GM12878 (cell line): ENCODE measurements around the gene TRPM8. TPM values are rescaled to one million over a fixed set of nuclear protein-coding genes. Genes with fewer than 3 reads are reported as not detected.

Source experiments
- ATAC-seq: fragments of 200-7000 bp; cut with Tn5 transposase; 3 replicates; pipeline ENCODE4 v1.9.1; 2020; ENCODE audit warnings: mild to moderate bottlenecking, moderate library complexity
- BruUV-seq: library from RNA; stranded (reverse); fragments of 400-500 nt; replicated peaks from 2 replicates; lab custom pipeline; 2021; lab: Mats Ljungman, UMichigan
- CTCF ChIA-PET: fragments of 300-600 bp; sonication (Branson Sonifier 250); formaldehyde crosslinking; extraction: SDS; loops from one replicate; lab custom pipeline; 2021; ENCODE audit warnings: inconsistent platforms; lab: Yijun Ruan, JAX
- POLR2A ChIA-PET: fragments of 350-600 bp; formaldehyde crosslinking; extraction: SDS; loops from one replicate; lab custom pipeline; 2021; ENCODE audit warnings: inconsistent platforms; lab: Charles Lee
- RAD21 ChIA-PET: fragments of 300-600 bp; sonication (Branson Sonifier 250); formaldehyde crosslinking; loops from one replicate; lab custom pipeline; 2023; ENCODE audit warnings: antibody characterized with exemption; ENCODE audit not compliant: unreplicated experiment; lab: Charles Lee
- SMC1A ChIA-PET: fragments of 300-600 bp; sonication (Branson Sonifier 250); formaldehyde crosslinking; loops from one replicate; lab custom pipeline; 2023; ENCODE audit not compliant: unreplicated experiment, uncharacterized antibody; lab: Charles Lee
- DNase-seq: peaks from one replicate; pipeline ENCODE4 v3.0.0-alpha.2; 2011; ENCODE audit warnings: low read depth, low spot score
- FAIRE-seq: peaks from 3 replicates; lab custom pipeline; 2011; peaks lifted over from hg19 to GRCh38; lab: Jason Lieb, UNC
- H2AFZ ChIP-seq: 2 replicates; pipeline ENCODE4 v1.6.0; 2011; ENCODE audit warnings: low read depth, low read length, control low read depth; ENCODE audit not compliant: control insufficient read depth
- H3K27ac ChIP-seq: 2 replicates; pipeline ENCODE4 v1.5.1; 2011; ENCODE audit warnings: control low read depth; ENCODE audit not compliant: control insufficient read depth, insufficient read depth
- H3K27me3 ChIP-seq, 2 experiments: replicated peaks in 1 of 2; 2 replicates each; pipeline versions ENCODE4 v1.6.0 to v1.6.1; 2011; ENCODE audit warnings: low read length in 1 of 2; ENCODE audit not compliant: control insufficient read depth in 2 of 2, insufficient read depth in 2 of 2
- H3K36me3 ChIP-seq, 2 experiments: 2 replicates each; pipeline ENCODE4 v1.5.1; 2011; ENCODE audit warnings: low read length in 1 of 2; ENCODE audit not compliant: control insufficient read depth in 2 of 2, insufficient read depth in 2 of 2
- H3K4me1 ChIP-seq: 2 replicates; pipeline ENCODE4 v1.6.1; 2011; ENCODE audit warnings: mild to moderate bottlenecking, low read length, moderate library complexity, mixed read lengths; ENCODE audit not compliant: control insufficient read depth, insufficient read depth
- H3K4me2 ChIP-seq: 2 replicates; pipeline ENCODE4 v1.6.0; 2011; ENCODE audit warnings: control low read depth; ENCODE audit not compliant: control insufficient read depth, insufficient read depth
- H3K4me3 ChIP-seq: fragments of 200-600 bp; sonication (generic); 2 replicates; pipeline ENCODE4 v1.5.1; 2016
- H3K79me2 ChIP-seq: 2 replicates; pipeline ENCODE4 v1.6.0; 2011; ENCODE audit warnings: low read length; ENCODE audit not compliant: control insufficient read depth, insufficient read depth
- H3K9ac ChIP-seq: 2 replicates; pipeline ENCODE4 v1.8.0; 2011; ENCODE audit warnings: low read length, control low read depth, mixed read lengths; ENCODE audit not compliant: control insufficient read depth, insufficient read depth
- H3K9me3 ChIP-seq: replicated peaks from 3 replicates; pipeline ENCODE4 v1.5.1; 2011; ENCODE audit warnings: mild to moderate bottlenecking, low read length; ENCODE audit not compliant: control insufficient read depth, insufficient read depth
- H4K20me1 ChIP-seq: 2 replicates; pipeline ENCODE4 v1.6.0; 2011; ENCODE audit not compliant: control insufficient read depth, insufficient read depth
- ATF7 ChIP-seq: fragments of 450-650 bp; IDR thresholded peaks from 2 replicates; pipeline ENCODE4 v1.6.1; 2016; ENCODE audit warnings: low read depth, mild to moderate bottlenecking
- CBX5 ChIP-seq: sonication (generic); IDR thresholded peaks from 2 replicates; pipeline ENCODE4 v1.6.1; 2016; ENCODE audit warnings: low read depth, moderate library complexity, mild to moderate bottlenecking, inconsistent platforms
- CREB1 ChIP-seq: IDR thresholded peaks from 2 replicates; pipeline ENCODE4 v1.6.1; 2012; ENCODE audit warnings: low read depth, mild to moderate bottlenecking, inconsistent platforms
- ELK1 ChIP-seq: IDR thresholded peaks from 2 replicates; pipeline ENCODE4 v1.6.1; 2012; ENCODE audit warnings: low read depth, low read length, improper control_type of control experiment
- ETV6 ChIP-seq, 2 experiments: fragments of 450-650 bp in 1 of 2; IDR thresholded peaks in 1 of 2; conservative IDR thresholded peaks in 1 of 2; 2 replicates each; pipeline ENCODE4 v1.6.1; 2014; ENCODE audit warnings: antibody characterized with exemption in 1 of 2, borderline replicate concordance in 1 of 2, low read depth in 1 of 2, mild to moderate bottlenecking in 1 of 2, moderate library complexity in 1 of 2
- NBN ChIP-seq: fragments of 450-650 bp; IDR thresholded peaks from 2 replicates; pipeline ENCODE4 v1.6.1; 2016
- SIN3A ChIP-seq: IDR thresholded peaks from 2 replicates; pipeline ENCODE4 v1.6.1; 2012; ENCODE audit warnings: low read depth, low read length, improper control_type of control experiment
- USF2 ChIP-seq: IDR thresholded peaks from 2 replicates; pipeline ENCODE4 v1.6.1; 2011; ENCODE audit warnings: low read depth, low read length, improper control_type of control experiment, borderline replicate concordance
- WGBS: methylation state at CpG from one replicate; pipeline ENCODE4 v1.1.6; 2016; ENCODE audit warnings: low lambda C conversion rate; ENCODE audit not compliant: insufficient replicate concordance, insufficient coverage; ENCODE audit errors: missing lambda C conversion rate; 5-methylcytosine and 5-hydroxymethylcytosine counted together
- in situ Hi-C: fragments of 300-500 bp; cut with MboI; formaldehyde crosslinking; loops from 9 replicates; pipeline ENCODE4 v1.14.3; 2018; ENCODE audit warnings: mixed read lengths
- intact Hi-C: fragments of 100-400 bp; cut with micrococcal nuclease; formaldehyde crosslinking; loops from one replicate; pipeline ENCODE4 v1.14.2; 2022; ENCODE audit not compliant: unreplicated experiment
- polyA plus RNA-seq, 11 experiments: library from polyadenylated mRNA; depleted of rRNA in 4 of 11; unstranded in 6 of 11; stranded (reverse) in 5 of 11; fragments of >200 nt; fragmentation: Nextera tagmentation in 4 of 11; fragmentation: Illumina TruSeq in 1 of 11; extraction: Ambion mirVana in 4 of 11; extraction: Trizol in 1 of 11; gene quantifications; 1 replicate in 1 of 11; 2 replicates in 10 of 11; pipeline versions ENCODE4 v1.2.1 to v1.2.3, GENCODE V29; 2011 to 2016; ENCODE audit warnings: inconsistent platforms in 2 of 11, missing spikeins in 2 of 11, low read depth in 1 of 11
- total RNA-seq, 4 experiments: library from RNA; depleted of rRNA in 3 of 4; stranded (reverse); fragments of >200 nt in 3 of 4; fragmentation: Illumina TruSeq in 1 of 4; extraction: Trizol in 1 of 4; gene quantifications; 2 replicates each; pipeline versions ENCODE4 v1.2.1 to v1.2.3, GENCODE V29; 2013 to 2021
- TF ChIP-seq, protein P1 (sequence below): IDR thresholded peaks from 2 replicates; pipeline ENCODE4 v1.6.1; 2012; ENCODE audit warnings: improper control_type of control experiment, low read depth, low read length; ENCODE audit not compliant: insufficient replicate concordance

Gene TRPM8
- total and polyA plus RNA-seq, 10 of the 15 experiments (the other 5 are each of a cell fraction or from before 2014, with no cell fraction given): 3.9 TPM; not detected in 9

DNA sequence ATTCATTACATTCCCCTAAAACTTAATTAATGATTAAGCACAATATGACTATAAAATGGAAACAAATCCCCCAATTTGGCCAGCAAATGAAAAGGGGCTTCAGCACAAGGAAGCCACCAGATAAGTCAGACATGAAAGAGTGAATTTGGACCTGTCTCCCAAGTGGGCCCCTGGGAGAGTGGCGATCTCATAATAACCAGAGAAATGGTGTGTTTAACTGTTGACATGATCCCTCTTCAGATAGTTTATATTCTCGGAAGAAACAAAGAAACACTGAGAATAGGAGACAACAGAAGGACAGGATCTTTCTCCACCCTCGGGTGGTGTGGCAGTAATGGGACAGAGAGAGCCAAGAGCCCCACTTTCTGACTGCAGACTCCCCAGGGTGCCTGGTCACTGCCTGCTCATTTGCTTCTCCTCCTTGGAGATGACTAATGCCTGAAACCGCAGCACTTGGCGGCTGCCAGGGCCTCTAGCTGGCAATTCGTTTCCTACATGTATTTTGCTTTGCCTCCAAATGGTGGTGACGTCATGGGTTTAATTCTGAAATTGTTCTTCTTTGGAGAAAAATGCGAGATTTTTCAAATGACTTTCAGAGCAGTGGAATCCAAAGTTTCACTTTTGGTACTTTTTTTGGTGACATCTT is 86.9 kb downstream of the TRPM8 start:
- intact Hi-C loops: no loop called here
- no peaks in the 10 kb centered on the region for H3K36me3 ChIP-seq
- H3K9me3 ChIP-seq: no peaks in the 10 kb centered on the region
- no peak overlapping the region for H3K4me2 ChIP-seq
- H3K79me2 ChIP-seq: no peaks in the 10 kb centered on the region
- 15% methylated on average over 8 of the region's 8 CpGs for WGBS
- H2AFZ ChIP-seq: no peak overlapping the region
- in situ Hi-C loops: no loop called here
- no peak for DNase-seq
- H3K9ac ChIP-seq: no peak overlapping the region
- RAD21 ChIA-PET: no interaction called here
- no peaks in the 10 kb centered on the region for H3K4me1 ChIP-seq
- no peak overlapping the region for H3K4me3 ChIP-seq
- no peak for TF ChIP-seq ELK1
- no peak for TF ChIP-seq ETV6 (conservative IDR thresholded peaks at IDR 0.05 in 1 of 2, IDR thresholded peaks at IDR 0.05 in 1 of 2; ENCODE audit: borderline replicate concordance in 1 of 2, low read depth in 1 of 2)
- no peak for TF ChIP-seq CBX5
- peak; percentile 69 for TF ChIP-seq ATF7
- TF ChIP-seq, all 136 proteins: peak for 1
- no peak for ATAC-seq
- ChIA-PET SMC1A (no interaction called here), POLR2A (no interaction called here), CTCF (no interaction called here)
- no peaks in the 10 kb centered on the region for H4K20me1 ChIP-seq
- no TSS peak for BruUV-seq
- peaks cover 0 to 5% of the 10 kb centered on the region in 2 experiments; a peak in 3 of 4 replicates for H3K27me3 ChIP-seq
- H3K27ac ChIP-seq: no peak overlapping the region
- FAIRE-seq: no peak

DNA sequence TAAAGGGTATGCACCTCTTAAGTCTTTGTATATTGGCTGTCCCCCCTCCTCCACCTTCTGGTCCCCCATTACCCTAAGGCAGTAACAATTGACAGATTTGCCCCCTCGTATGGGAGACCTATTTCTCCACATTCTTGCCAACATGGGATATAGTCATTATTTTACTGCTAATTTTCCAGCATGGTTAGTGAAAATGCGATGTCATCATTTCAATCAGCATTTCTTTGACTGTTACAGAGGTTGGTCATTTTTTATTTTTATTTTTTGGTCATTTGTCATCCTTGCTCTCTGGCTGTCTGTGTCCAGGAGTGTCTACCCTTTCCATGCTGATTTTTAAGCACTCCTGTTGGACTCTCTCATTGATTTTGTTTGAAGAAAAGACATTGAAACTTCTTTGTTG is 88.0 kb downstream of the TRPM8 start:
- Histone ChIP-seq H3K4me3 (no peak overlapping the region), H3K27ac (no peak overlapping the region), H3K9ac (no peak overlapping the region), H2AFZ (no peak overlapping the region), H3K27me3 (peaks cover 0 to 5% of the 10 kb centered on the region in 2 experiments; a peak in 3 of 4 replicates), H3K4me1 (no peaks in the 10 kb centered on the region), H3K79me2 (no peaks in the 10 kb centered on the region), H3K4me2 (no peak overlapping the region), H3K9me3 (no peaks in the 10 kb centered on the region), H3K36me3 (no peaks in the 10 kb centered on the region), H4K20me1 (no peaks in the 10 kb centered on the region)
- in situ Hi-C loops (no loop called here), intact Hi-C loops (no loop called here)
- DNase-seq: no peak
- 23% methylated on average over 2 of the region's 2 CpGs for WGBS
- RAD21 ChIA-PET: no interaction called here
- BruUV-seq: no TSS peak
- POLR2A ChIA-PET: no interaction called here
- no peak for ATAC-seq
- CTCF ChIA-PET: no interaction called here
- FAIRE-seq: no peak
- SMC1A ChIA-PET: no interaction called here
- no peak for TF ChIP-seq USF2
- TF ChIP-seq CREB1: no peak
- no peak for TF ChIP-seq SIN3A
- TF ChIP-seq, protein P1, sequence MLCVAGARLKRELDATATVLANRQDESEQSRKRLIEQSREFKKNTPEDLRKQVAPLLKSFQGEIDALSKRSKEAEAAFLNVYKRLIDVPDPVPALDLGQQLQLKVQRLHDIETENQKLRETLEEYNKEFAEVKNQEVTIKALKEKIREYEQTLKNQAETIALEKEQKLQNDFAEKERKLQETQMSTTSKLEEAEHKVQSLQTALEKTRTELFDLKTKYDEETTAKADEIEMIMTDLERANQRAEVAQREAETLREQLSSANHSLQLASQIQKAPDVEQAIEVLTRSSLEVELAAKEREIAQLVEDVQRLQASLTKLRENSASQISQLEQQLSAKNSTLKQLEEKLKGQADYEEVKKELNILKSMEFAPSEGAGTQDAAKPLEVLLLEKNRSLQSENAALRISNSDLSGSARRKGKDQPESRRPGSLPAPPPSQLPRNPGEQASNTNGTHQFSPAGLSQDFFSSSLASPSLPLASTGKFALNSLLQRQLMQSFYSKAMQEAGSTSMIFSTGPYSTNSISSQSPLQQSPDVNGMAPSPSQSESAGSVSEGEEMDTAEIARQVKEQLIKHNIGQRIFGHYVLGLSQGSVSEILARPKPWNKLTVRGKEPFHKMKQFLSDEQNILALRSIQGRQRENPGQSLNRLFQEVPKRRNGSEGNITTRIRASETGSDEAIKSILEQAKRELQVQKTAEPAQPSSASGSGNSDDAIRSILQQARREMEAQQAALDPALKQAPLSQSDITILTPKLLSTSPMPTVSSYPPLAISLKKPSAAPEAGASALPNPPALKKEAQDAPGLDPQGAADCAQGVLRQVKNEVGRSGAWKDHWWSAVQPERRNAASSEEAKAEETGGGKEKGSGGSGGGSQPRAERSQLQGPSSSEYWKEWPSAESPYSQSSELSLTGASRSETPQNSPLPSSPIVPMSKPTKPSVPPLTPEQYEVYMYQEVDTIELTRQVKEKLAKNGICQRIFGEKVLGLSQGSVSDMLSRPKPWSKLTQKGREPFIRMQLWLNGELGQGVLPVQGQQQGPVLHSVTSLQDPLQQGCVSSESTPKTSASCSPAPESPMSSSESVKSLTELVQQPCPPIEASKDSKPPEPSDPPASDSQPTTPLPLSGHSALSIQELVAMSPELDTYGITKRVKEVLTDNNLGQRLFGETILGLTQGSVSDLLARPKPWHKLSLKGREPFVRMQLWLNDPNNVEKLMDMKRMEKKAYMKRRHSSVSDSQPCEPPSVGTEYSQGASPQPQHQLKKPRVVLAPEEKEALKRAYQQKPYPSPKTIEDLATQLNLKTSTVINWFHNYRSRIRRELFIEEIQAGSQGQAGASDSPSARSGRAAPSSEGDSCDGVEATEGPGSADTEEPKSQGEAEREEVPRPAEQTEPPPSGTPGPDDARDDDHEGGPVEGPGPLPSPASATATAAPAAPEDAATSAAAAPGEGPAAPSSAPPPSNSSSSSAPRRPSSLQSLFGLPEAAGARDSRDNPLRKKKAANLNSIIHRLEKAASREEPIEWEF: no peak
- TF ChIP-seq NBN: no peak
